GM12878 (cell line): ENCODE data around the gene TMC8. TPM values are rescaled to one million over a fixed set of nuclear protein-coding genes. Genes with fewer than 3 reads are reported as not detected.

Source experiments
- ATAC-seq: fragments of 200-7000 bp; cut with Tn5 transposase; 3 replicates; pipeline ENCODE4 v1.9.1; 2020; ENCODE audit warnings: mild to moderate bottlenecking, moderate library complexity
- BruUV-seq: library from RNA; stranded (reverse); fragments of 400-500 nt; replicated peaks from 2 replicates; lab custom pipeline; 2021; lab: Mats Ljungman, UMichigan
- CTCF ChIA-PET: fragments of 300-600 bp; sonication (Branson Sonifier 250); formaldehyde crosslinking; extraction: SDS; loops from one replicate; lab custom pipeline; 2021; ENCODE audit warnings: inconsistent platforms; lab: Yijun Ruan, JAX
- POLR2A ChIA-PET: fragments of 350-600 bp; formaldehyde crosslinking; extraction: SDS; loops from one replicate; lab custom pipeline; 2021; ENCODE audit warnings: inconsistent platforms; lab: Charles Lee
- RAD21 ChIA-PET: fragments of 300-600 bp; sonication (Branson Sonifier 250); formaldehyde crosslinking; loops from one replicate; lab custom pipeline; 2023; ENCODE audit warnings: antibody characterized with exemption; ENCODE audit not compliant: unreplicated experiment; lab: Charles Lee
- SMC1A ChIA-PET: fragments of 300-600 bp; sonication (Branson Sonifier 250); formaldehyde crosslinking; loops from one replicate; lab custom pipeline; 2023; ENCODE audit not compliant: unreplicated experiment, uncharacterized antibody; lab: Charles Lee
- DNase-seq: peaks from one replicate; pipeline ENCODE4 v3.0.0-alpha.2; 2011; ENCODE audit warnings: low read depth, low spot score
- FAIRE-seq: peaks from 3 replicates; lab custom pipeline; 2011; peaks lifted over from hg19 to GRCh38; lab: Jason Lieb, UNC
- H2AFZ ChIP-seq: 2 replicates; pipeline ENCODE4 v1.6.0; 2011; ENCODE audit warnings: low read depth, low read length, control low read depth; ENCODE audit not compliant: control insufficient read depth
- H3K27ac ChIP-seq: 2 replicates; pipeline ENCODE4 v1.5.1; 2011; ENCODE audit warnings: control low read depth; ENCODE audit not compliant: control insufficient read depth, insufficient read depth
- H3K27me3 ChIP-seq, 2 experiments: replicated peaks in 1 of 2; 2 replicates each; pipeline versions ENCODE4 v1.6.0 to v1.6.1; 2011; ENCODE audit warnings: low read length in 1 of 2; ENCODE audit not compliant: control insufficient read depth in 2 of 2, insufficient read depth in 2 of 2
- H3K36me3 ChIP-seq, 2 experiments: 2 replicates each; pipeline ENCODE4 v1.5.1; 2011; ENCODE audit warnings: low read length in 1 of 2; ENCODE audit not compliant: control insufficient read depth in 2 of 2, insufficient read depth in 2 of 2
- H3K4me1 ChIP-seq: 2 replicates; pipeline ENCODE4 v1.6.1; 2011; ENCODE audit warnings: mild to moderate bottlenecking, low read length, moderate library complexity, mixed read lengths; ENCODE audit not compliant: control insufficient read depth, insufficient read depth
- H3K4me2 ChIP-seq: 2 replicates; pipeline ENCODE4 v1.6.0; 2011; ENCODE audit warnings: control low read depth; ENCODE audit not compliant: control insufficient read depth, insufficient read depth
- H3K4me3 ChIP-seq: fragments of 200-600 bp; sonication (generic); 2 replicates; pipeline ENCODE4 v1.5.1; 2016
- H3K79me2 ChIP-seq: 2 replicates; pipeline ENCODE4 v1.6.0; 2011; ENCODE audit warnings: low read length; ENCODE audit not compliant: control insufficient read depth, insufficient read depth
- H3K9ac ChIP-seq: 2 replicates; pipeline ENCODE4 v1.8.0; 2011; ENCODE audit warnings: low read length, control low read depth, mixed read lengths; ENCODE audit not compliant: control insufficient read depth, insufficient read depth
- H3K9me3 ChIP-seq: replicated peaks from 3 replicates; pipeline ENCODE4 v1.5.1; 2011; ENCODE audit warnings: mild to moderate bottlenecking, low read length; ENCODE audit not compliant: control insufficient read depth, insufficient read depth
- H4K20me1 ChIP-seq: 2 replicates; pipeline ENCODE4 v1.6.0; 2011; ENCODE audit not compliant: control insufficient read depth, insufficient read depth
- BHLHE40 ChIP-seq, 2 experiments: fragments of 450-650 bp in 1 of 2; IDR thresholded peaks; 2 replicates each; pipeline ENCODE4 v1.6.1; 2011 to 2017; ENCODE audit warnings: low read depth in 2 of 2, borderline replicate concordance in 1 of 2, improper control_type of control experiment in 1 of 2, low read length in 1 of 2, mild to moderate bottlenecking in 1 of 2
- BMI1 ChIP-seq: fragments of 450-650 bp; IDR thresholded peaks from 2 replicates; pipeline ENCODE4 v1.6.1; 2016; ENCODE audit warnings: mild to moderate bottlenecking, moderate library complexity, borderline replicate concordance
- CREB1 ChIP-seq: IDR thresholded peaks from 2 replicates; pipeline ENCODE4 v1.6.1; 2012; ENCODE audit warnings: low read depth, mild to moderate bottlenecking, inconsistent platforms
- HDAC2 ChIP-seq: fragments of 200-600 bp; sonication (generic); IDR thresholded peaks from 2 replicates; pipeline ENCODE4 v1.6.1; 2017
- HDGF ChIP-seq: fragments of 450-650 bp; IDR thresholded peaks from 2 replicates; pipeline ENCODE4 v1.6.1; 2016; ENCODE audit warnings: antibody characterized with exemption
- IKZF1 ChIP-seq: fragments of 450-650 bp; conservative IDR thresholded peaks from 2 replicates; pipeline ENCODE4 v1.6.1; 2017; ENCODE audit warnings: antibody characterized with exemption, mild to moderate bottlenecking
- JUND ChIP-seq: IDR thresholded peaks from 2 replicates; pipeline ENCODE4 v1.6.1; 2012; ENCODE audit warnings: low read depth, mild to moderate bottlenecking, low read length, improper control_type of control experiment, moderate library complexity
- MEF2A ChIP-seq: IDR thresholded peaks from 2 replicates; pipeline ENCODE4 v1.6.1; 2011; ENCODE audit warnings: low read depth, mild to moderate bottlenecking, low read length, moderate library complexity; ENCODE audit not compliant: insufficient read depth
- MTA3 ChIP-seq: IDR thresholded peaks from 2 replicates; pipeline ENCODE4 v1.6.1; 2012; ENCODE audit warnings: low read length, inconsistent platforms, borderline replicate concordance
- NBN ChIP-seq: fragments of 450-650 bp; IDR thresholded peaks from 2 replicates; pipeline ENCODE4 v1.6.1; 2016
- NR2C1 ChIP-seq: fragments of 450-650 bp; IDR thresholded peaks from 2 replicates; pipeline ENCODE4 v1.6.1; 2017; ENCODE audit warnings: antibody characterized with exemption, mild to moderate bottlenecking, moderate library complexity
- POLR2A ChIP-seq: IDR thresholded peaks from 2 replicates; pipeline ENCODE4 v1.6.1; 2011; ENCODE audit warnings: low read depth, mild to moderate bottlenecking, low read length
- POLR2AphosphoS2 ChIP-seq: IDR thresholded peaks from 2 replicates; pipeline ENCODE4 v1.6.1; 2011; ENCODE audit warnings: low read depth, mild to moderate bottlenecking, low read length, improper control_type of control experiment, moderate library complexity
- POLR2AphosphoS5 ChIP-seq: IDR thresholded peaks from 2 replicates; pipeline ENCODE4 v1.6.1; 2011; ENCODE audit warnings: mild to moderate bottlenecking, low read length, inconsistent platforms
- SP1 ChIP-seq: IDR thresholded peaks from one replicate; pipeline ENCODE4 v1.6.1; 2011; ENCODE audit warnings: low read depth, low read length
- SPI1 ChIP-seq: IDR thresholded peaks from 2 replicates; pipeline ENCODE4 v1.6.1; 2011; ENCODE audit warnings: low read depth, mild to moderate bottlenecking, low read length, moderate library complexity, borderline replicate concordance; ENCODE audit not compliant: insufficient read depth
- SREBF2 ChIP-seq: IDR thresholded peaks from 2 replicates; pipeline ENCODE4 v1.6.1; 2012; ENCODE audit warnings: mild to moderate bottlenecking, low read length
- STAT1 ChIP-seq: fragments of 450-650 bp; conservative IDR thresholded peaks from 2 replicates; pipeline ENCODE4 v1.6.1; 2014; ENCODE audit warnings: antibody characterized with exemption, mild to moderate bottlenecking
- TCF12 ChIP-seq: IDR thresholded peaks from 2 replicates; pipeline ENCODE4 v1.6.1; 2011; ENCODE audit warnings: low read depth, mild to moderate bottlenecking, low read length
- ZBED1 ChIP-seq: IDR thresholded peaks from 2 replicates; pipeline ENCODE4 v1.6.1; 2016; ENCODE audit warnings: borderline replicate concordance
- ZNF384 ChIP-seq: IDR thresholded peaks from 2 replicates; pipeline ENCODE4 v1.6.1; 2012; ENCODE audit warnings: low read depth, mild to moderate bottlenecking, low read length, improper control_type of control experiment, borderline replicate concordance
- WGBS: methylation state at CpG from one replicate; pipeline ENCODE4 v1.1.6; 2016; ENCODE audit warnings: low lambda C conversion rate; ENCODE audit not compliant: insufficient replicate concordance, insufficient coverage; ENCODE audit errors: missing lambda C conversion rate; 5-methylcytosine and 5-hydroxymethylcytosine counted together
- in situ Hi-C: fragments of 300-500 bp; cut with MboI; formaldehyde crosslinking; loops from 9 replicates; pipeline ENCODE4 v1.14.3; 2018; ENCODE audit warnings: mixed read lengths
- intact Hi-C: fragments of 100-400 bp; cut with micrococcal nuclease; formaldehyde crosslinking; loops from one replicate; pipeline ENCODE4 v1.14.2; 2022; ENCODE audit not compliant: unreplicated experiment
- polyA plus RNA-seq, 11 experiments: library from polyadenylated mRNA; depleted of rRNA in 4 of 11; unstranded in 6 of 11; stranded (reverse) in 5 of 11; fragments of >200 nt; fragmentation: Nextera tagmentation in 4 of 11; fragmentation: Illumina TruSeq in 1 of 11; extraction: Ambion mirVana in 4 of 11; extraction: Trizol in 1 of 11; gene quantifications; 1 replicate in 1 of 11; 2 replicates in 10 of 11; pipeline versions ENCODE4 v1.2.1 to v1.2.3, GENCODE V29; 2011 to 2016; ENCODE audit warnings: inconsistent platforms in 2 of 11, missing spikeins in 2 of 11, low read depth in 1 of 11
- total RNA-seq, 4 experiments: library from RNA; depleted of rRNA in 3 of 4; stranded (reverse); fragments of >200 nt in 3 of 4; fragmentation: Illumina TruSeq in 1 of 4; extraction: Trizol in 1 of 4; gene quantifications; 2 replicates each; pipeline versions ENCODE4 v1.2.1 to v1.2.3, GENCODE V29; 2013 to 2021
- TF ChIP-seq, protein P1 (sequence below): fragments of 450-650 bp; formaldehyde crosslinking; IDR thresholded peaks from 2 replicates; pipeline ENCODE4 v1.4.0; 2022; ENCODE audit warnings: mild to moderate bottlenecking, moderate library complexity
- TF ChIP-seq, protein P2 (sequence below): IDR thresholded peaks from 2 replicates; pipeline ENCODE4 v1.6.1; 2012; ENCODE audit warnings: low read length, inconsistent platforms

The TMC8 gene
- total and polyA plus RNA-seq, 10 of the 15 experiments (the other 5 are each of a cell fraction or from before 2014, with no cell fraction given), result 2.7 to 128 (median 40.0) TPM

DNA sequence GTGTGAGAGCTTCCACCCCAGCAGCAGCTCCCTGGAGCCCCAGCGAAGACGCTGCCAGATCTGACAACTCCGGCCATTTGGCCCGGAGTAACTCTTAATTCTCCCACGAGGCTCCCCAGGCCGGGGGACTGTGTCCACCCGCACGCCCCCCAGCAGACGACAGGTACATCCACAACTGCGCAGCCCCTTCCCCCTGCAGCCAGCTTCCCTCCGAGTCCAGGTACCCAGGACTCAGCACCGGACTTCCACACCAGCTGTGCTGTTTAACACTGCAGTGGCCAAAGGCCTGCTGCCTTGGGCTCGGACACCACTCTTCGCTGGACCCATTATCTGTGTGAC is 45.0 kb downstream of the TMC8 start:
- intact Hi-C loops (no loop called here), in situ Hi-C loops (loop anchor here (5.0 kb wide), 1 partner anchor 63 kb away; no protein-coding TSS in a partner anchor)
- Histone ChIP-seq H3K4me1 (peaks cover 66% of the 10 kb centered on the region), H3K9ac (no peak overlapping the region), H3K36me3 (peaks cover 8 to 32% of the 10 kb centered on the region in 2 experiments; a peak in 3 of 4 replicates), H3K4me2 (no peak overlapping the region), H3K27me3 (no peaks in the 10 kb centered on the region), H2AFZ (no peak overlapping the region), H3K4me3 (no peak overlapping the region), H3K79me2 (peaks cover 31% of the 10 kb centered on the region), H4K20me1 (no peaks in the 10 kb centered on the region; the same call in 1 of the 2 replicates), H3K9me3 (no peaks in the 10 kb centered on the region), H3K27ac (no peak overlapping the region)
- SMC1A ChIA-PET, result interaction anchor here (0.9 to 7.4 kb wide), 10 partner anchors 10 to 156 kb away, joined by 3 to 51 read pairs (median 8); no protein-coding TSS in a partner anchor
- RAD21 ChIA-PET, result interaction anchor here (1.0 to 8.6 kb wide), 19 partner anchors 11 to 155 kb away, joined by 3 to 83 read pairs (median 5); partner anchors contain the start of genes AFMID, TK1 and TMC8
- WGBS, result 94% methylated on average over 11 of the region's 14 CpGs
- ATAC-seq, result no peak
- no peak for FAIRE-seq
- POLR2A ChIA-PET, result interaction anchor here (0.6 to 8.7 kb wide), 10 partner anchors 10 to 48 kb away, joined by 3 to 85 read pairs (median 10); partner anchors contain the start of genes AFMID, TK1, TMC6 and TMC8
- BruUV-seq, result no TSS peak
- no peak for DNase-seq
- CTCF ChIA-PET, result interaction anchor here (1.0 to 9.0 kb wide), 22 partner anchors 8 to 158 kb away, joined by 4 to 132 read pairs (median 12); partner anchors contain the start of genes AFMID, BIRC5, TK1 and TMC6
- TF ChIP-seq TCF12 (no peak), POLR2AphosphoS2 (0 out of 2 replicates have a peak, but pooled peaks have one; percentile 48), POLR2AphosphoS5 (0 out of 2 replicates have a peak, but pooled peaks have one; percentile 5), IKZF1 (no peak), NR2C1 (no peak), ZBED1 (0 out of 2 replicates have a peak, but pooled peaks have one; percentile 26), NBN (no peak), CREB1 (no peak), POLR2A (peak; percentile 45), SREBF2 (no peak), BHLHE40 (IDR thresholded peaks at IDR 0.05; ENCODE audit: borderline replicate concordance in 1 of 2, low read depth in 2 of 2, low read length in 1 of 2) (no peak), JUND (no peak), HDGF (no peak), SP1 (no peak), BMI1 (no peak), STAT1 (no peak), HDAC2 (no peak), MEF2A (no peak), ZNF384 (no peak), MTA3 (no peak), SPI1 (no peak)
- TF ChIP-seq, protein P1, sequence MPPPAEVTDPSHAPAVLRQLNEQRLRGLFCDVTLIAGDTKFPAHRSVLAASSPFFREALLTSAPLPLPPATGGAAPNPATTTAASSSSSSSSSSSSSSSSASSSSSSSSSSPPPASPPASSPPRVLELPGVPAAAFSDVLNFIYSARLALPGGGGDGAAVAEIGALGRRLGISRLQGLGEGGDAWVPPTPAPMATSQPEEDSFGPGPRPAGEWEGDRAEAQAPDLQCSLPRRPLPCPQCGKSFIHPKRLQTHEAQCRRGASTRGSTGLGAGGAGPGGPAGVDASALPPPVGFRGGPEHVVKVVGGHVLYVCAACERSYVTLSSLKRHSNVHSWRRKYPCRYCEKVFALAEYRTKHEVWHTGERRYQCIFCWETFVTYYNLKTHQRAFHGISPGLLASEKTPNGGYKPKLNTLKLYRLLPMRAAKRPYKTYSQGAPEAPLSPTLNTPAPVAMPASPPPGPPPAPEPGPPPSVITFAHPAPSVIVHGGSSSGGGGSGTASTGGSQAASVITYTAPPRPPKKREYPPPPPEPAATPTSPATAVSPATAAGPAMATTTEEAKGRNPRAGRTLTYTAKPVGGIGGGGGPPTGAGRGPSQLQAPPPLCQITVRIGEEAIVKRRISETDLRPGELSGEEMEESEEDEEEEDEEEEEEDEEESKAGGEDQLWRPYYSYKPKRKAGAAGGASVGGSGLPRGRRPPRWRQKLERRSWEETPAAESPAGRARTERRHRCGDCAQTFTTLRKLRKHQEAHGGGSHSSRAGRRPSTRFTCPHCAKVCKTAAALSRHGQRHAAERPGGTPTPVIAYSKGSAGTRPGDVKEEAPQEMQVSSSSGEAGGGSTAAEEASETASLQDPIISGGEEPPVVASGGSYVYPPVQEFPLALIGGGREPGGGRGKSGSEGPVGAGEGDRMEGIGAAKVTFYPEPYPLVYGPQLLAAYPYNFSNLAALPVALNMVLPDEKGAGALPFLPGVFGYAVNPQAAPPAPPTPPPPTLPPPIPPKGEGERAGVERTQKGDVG, result no peak
- TF ChIP-seq, protein P2, sequence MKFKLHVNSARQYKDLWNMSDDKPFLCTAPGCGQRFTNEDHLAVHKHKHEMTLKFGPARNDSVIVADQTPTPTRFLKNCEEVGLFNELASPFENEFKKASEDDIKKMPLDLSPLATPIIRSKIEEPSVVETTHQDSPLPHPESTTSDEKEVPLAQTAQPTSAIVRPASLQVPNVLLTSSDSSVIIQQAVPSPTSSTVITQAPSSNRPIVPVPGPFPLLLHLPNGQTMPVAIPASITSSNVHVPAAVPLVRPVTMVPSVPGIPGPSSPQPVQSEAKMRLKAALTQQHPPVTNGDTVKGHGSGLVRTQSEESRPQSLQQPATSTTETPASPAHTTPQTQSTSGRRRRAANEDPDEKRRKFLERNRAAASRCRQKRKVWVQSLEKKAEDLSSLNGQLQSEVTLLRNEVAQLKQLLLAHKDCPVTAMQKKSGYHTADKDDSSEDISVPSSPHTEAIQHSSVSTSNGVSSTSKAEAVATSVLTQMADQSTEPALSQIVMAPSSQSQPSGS, result no peak; the same call in 1 of the 2 replicates
